Prostate gland (tissue), 2 donors: ENCODE data around the gene YIF1A.

Experiments
- CTCF ChIP-seq, 4 experiments: fragments of 200-600 bp in 2 of 4; fragments of 450-650 bp in 2 of 4; sonication (generic) in 2 of 4; IDR thresholded peaks; 1 replicate in 3 of 4; 2 replicates in 1 of 4; pipeline ENCODE4 v1.5.1; 2016 to 2019; ENCODE audit warnings: antibody characterized with exemption in 4 of 4, mild to moderate bottlenecking in 2 of 4, moderate library complexity in 2 of 4
- POLR2A ChIP-seq: fragments of 450-650 bp; IDR thresholded peaks from one replicate; pipeline ENCODE4 v1.6.1; 2016; ENCODE audit warnings: antibody characterized with exemption, mild to moderate bottlenecking
- POLR2AphosphoS5 ChIP-seq: sonication (generic); formaldehyde crosslinking; IDR thresholded peaks from one replicate; pipeline ENCODE4 v1.6.1; 2017; ENCODE audit warnings: antibody characterized with exemption

DNA sequence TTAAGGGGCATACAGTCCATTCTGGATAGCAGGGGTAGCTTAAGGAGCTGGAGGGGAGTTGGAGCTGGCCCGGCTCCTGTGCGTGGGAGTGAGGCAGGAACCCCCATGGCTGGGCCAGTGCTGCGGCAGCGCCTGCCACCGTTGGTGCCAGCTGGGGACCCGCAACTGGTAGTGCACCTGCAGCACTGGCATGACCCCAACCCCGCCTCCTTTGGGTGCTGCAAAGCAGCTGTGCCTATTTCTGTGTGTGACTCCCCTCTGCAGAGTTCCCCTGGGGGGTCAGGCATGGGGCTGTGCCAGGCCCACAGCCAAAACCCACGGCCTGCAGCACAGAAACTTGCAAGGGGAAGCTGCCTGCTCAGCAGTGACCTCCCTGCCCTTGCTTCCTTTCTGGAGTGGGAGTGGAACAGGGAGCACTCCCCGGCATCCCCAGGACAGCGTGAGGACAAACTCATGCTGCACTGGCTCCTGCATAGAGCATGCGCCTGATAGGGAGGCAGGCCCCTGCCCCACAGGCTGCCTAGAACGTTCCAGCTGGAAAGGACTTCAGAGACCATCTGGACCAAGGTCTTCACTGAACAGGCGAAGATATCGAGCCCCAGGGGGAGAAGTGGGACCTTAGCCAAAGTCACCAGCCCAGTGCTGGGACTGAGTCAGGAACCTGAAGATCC lies 46.7 kb downstream of the YIF1A start:
- no peak for TF ChIP-seq CTCF (IDR thresholded peaks at IDR 0.05)
- no peak for TF ChIP-seq POLR2A
- TF ChIP-seq POLR2AphosphoS5 = no peak
